ENCODE measurements around the gene DDX31.

The DDX31 gene

GRCh38 chr9:132637801-132638200, 32.0 kb downstream of the DDX31 start:
- Histone ChIP-seq H3K27ac (ENCODE audit: poor library complexity, severe bottlenecking) (no peak overlapping the region), H3K36me3 (ENCODE audit: low read depth) (peaks cover 46% of the 10 kb centered on the region), H3K9me3 (ENCODE audit: severe bottlenecking) (no peaks in the 10 kb centered on the region), H3K4me1 (ENCODE audit: insufficient read depth, poor library complexity, severe bottlenecking) (peaks cover 26% of the 10 kb centered on the region), H3K4me3 (ENCODE audit: severe bottlenecking) (no peak overlapping the region), H3K27me3 (ENCODE audit: insufficient read depth, poor library complexity, severe bottlenecking) (no peaks in the 10 kb centered on the region)
- DNase-seq (ENCODE audit: low spot score) = no peak
- ATAC-seq (ENCODE audit: low read depth) = no peak
- TF ChIP-seq, protein P1, sequence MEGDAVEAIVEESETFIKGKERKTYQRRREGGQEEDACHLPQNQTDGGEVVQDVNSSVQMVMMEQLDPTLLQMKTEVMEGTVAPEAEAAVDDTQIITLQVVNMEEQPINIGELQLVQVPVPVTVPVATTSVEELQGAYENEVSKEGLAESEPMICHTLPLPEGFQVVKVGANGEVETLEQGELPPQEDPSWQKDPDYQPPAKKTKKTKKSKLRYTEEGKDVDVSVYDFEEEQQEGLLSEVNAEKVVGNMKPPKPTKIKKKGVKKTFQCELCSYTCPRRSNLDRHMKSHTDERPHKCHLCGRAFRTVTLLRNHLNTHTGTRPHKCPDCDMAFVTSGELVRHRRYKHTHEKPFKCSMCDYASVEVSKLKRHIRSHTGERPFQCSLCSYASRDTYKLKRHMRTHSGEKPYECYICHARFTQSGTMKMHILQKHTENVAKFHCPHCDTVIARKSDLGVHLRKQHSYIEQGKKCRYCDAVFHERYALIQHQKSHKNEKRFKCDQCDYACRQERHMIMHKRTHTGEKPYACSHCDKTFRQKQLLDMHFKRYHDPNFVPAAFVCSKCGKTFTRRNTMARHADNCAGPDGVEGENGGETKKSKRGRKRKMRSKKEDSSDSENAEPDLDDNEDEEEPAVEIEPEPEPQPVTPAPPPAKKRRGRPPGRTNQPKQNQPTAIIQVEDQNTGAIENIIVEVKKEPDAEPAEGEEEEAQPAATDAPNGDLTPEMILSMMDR (IDR thresholded peaks at IDR 0.05; ENCODE audit: poor library complexity, severe bottlenecking) = no peak

DNA sequence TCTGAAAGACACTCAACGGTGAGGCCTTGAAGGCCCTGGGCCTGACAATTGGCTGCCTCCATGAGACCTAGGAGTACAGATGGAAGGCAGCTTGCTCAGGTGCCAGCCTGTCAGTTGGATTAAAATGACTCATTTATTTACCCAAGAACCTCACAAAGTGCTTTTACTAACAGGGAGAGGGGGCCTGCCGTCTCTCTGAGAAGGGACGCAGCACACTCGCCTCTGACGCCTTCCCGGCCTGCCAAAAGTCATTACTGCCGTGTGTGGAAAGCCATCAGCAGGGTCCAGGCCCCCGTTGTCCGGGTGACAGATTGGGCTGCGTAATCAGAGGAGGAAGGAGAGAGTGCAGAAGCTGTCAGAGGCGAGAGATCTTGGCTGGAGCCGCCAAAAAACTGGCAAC, 32.4 kb downstream of the DDX31 start:
- H3K27me3 ChIP-seq (ENCODE audit: insufficient read depth, poor library complexity, severe bottlenecking) = no peaks in the 10 kb centered on the region
- TF ChIP-seq, protein P1 (IDR thresholded peaks at IDR 0.05; ENCODE audit: poor library complexity, severe bottlenecking) = no peak
- H3K4me3 ChIP-seq (ENCODE audit: severe bottlenecking) = no peak overlapping the region
- peaks cover 30% of the 10 kb centered on the region for H3K4me1 ChIP-seq (ENCODE audit: insufficient read depth, poor library complexity, severe bottlenecking)
- H3K27ac ChIP-seq (ENCODE audit: poor library complexity, severe bottlenecking) = no peak overlapping the region
- ATAC-seq (ENCODE audit: low read depth) (peak; percentile 67), DNase-seq (ENCODE audit: low spot score) (no peak)
- no peaks in the 10 kb centered on the region for H3K9me3 ChIP-seq (ENCODE audit: severe bottlenecking)
- peaks cover 45% of the 10 kb centered on the region for H3K36me3 ChIP-seq (ENCODE audit: low read depth)

- no peak for ATAC-seq (ENCODE audit: low read depth)
- DNase-seq (ENCODE audit: low spot score) = no peak
- H3K27me3 ChIP-seq (ENCODE audit: insufficient read depth, poor library complexity, severe bottlenecking) = no peaks in the 10 kb centered on the region
- H3K4me3 ChIP-seq (ENCODE audit: severe bottlenecking) = no peak overlapping the region
- peaks cover 50% of the 10 kb centered on the region for H3K4me1 ChIP-seq (ENCODE audit: insufficient read depth, poor library complexity, severe bottlenecking)
- no peaks in the 10 kb centered on the region for H3K9me3 ChIP-seq (ENCODE audit: severe bottlenecking)
- H3K27ac ChIP-seq (ENCODE audit: poor library complexity, severe bottlenecking) = no peak overlapping the region
- H3K36me3 ChIP-seq (ENCODE audit: low read depth) = peaks cover 38% of the 10 kb centered on the region
- TF ChIP-seq, protein P1 (IDR thresholded peaks at IDR 0.05; ENCODE audit: poor library complexity, severe bottlenecking) = no peak
Observed at GRCh38 chr9:132634327-132634726, 35.5 kb downstream of the DDX31 start.

DNA sequence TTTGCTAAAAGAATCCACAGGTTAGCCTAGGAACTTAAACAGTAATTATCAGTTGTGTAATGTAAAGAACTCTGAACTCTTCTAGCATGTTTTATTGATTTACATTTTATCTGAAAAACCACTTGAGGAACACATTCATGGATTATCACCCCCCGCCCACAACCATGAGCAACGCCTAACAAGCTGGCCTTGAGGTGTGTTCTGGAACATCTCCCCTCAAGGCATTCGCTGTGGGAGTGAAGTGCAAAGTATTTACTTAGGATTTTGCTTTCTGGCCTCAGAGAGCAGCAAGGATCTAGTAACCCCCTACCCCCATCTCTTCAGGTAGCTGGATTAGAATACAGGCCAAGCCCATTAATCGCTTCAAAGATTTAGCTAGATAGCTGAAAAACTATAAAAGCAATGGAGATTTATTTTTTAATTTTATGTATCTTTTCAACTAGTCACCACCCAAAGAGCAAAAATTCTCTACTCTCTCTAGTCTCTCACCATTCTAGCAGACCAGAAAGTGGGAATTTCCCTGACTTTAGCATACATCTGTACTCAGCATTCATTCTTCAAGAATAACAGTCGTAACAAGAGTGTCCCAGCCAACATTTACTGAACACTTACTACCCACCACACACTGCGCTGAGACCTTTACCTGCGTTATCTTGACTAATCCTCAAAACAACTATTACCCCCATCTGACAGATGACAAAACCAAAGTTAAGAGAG, 37.2 kb downstream of the DDX31 start:
- TF ChIP-seq, protein P1 (IDR thresholded peaks at IDR 0.05; ENCODE audit: poor library complexity, severe bottlenecking) = no peak
- peaks cover 39% of the 10 kb centered on the region for H3K36me3 ChIP-seq (ENCODE audit: low read depth)
- peaks cover 35% of the 10 kb centered on the region for H3K4me1 ChIP-seq (ENCODE audit: insufficient read depth, poor library complexity, severe bottlenecking)
- no peak for DNase-seq (ENCODE audit: low spot score)
- ATAC-seq (ENCODE audit: low read depth) = peak; percentile 11; the same call in 1 of the 3 replicates
- no peaks in the 10 kb centered on the region for H3K9me3 ChIP-seq (ENCODE audit: severe bottlenecking)
- H3K27ac ChIP-seq (ENCODE audit: poor library complexity, severe bottlenecking) = peak overlapping the region; percentile 80
- H3K4me3 ChIP-seq (ENCODE audit: severe bottlenecking) = no peak overlapping the region
- H3K27me3 ChIP-seq (ENCODE audit: insufficient read depth, poor library complexity, severe bottlenecking) = no peaks in the 10 kb centered on the region

- H3K27me3 ChIP-seq (ENCODE audit: insufficient read depth, poor library complexity, severe bottlenecking) = no peaks in the 10 kb centered on the region
- peaks cover 31% of the 10 kb centered on the region for H3K36me3 ChIP-seq (ENCODE audit: low read depth)
- TF ChIP-seq, protein P1 (IDR thresholded peaks at IDR 0.05; ENCODE audit: poor library complexity, severe bottlenecking) = no peak
- H3K4me1 ChIP-seq (ENCODE audit: insufficient read depth, poor library complexity, severe bottlenecking) = peaks cover 28% of the 10 kb centered on the region
- H3K4me3 ChIP-seq (ENCODE audit: severe bottlenecking) = no peak overlapping the region
- H3K27ac ChIP-seq (ENCODE audit: poor library complexity, severe bottlenecking) = peak overlapping the region; percentile 80
- H3K9me3 ChIP-seq (ENCODE audit: severe bottlenecking) = no peaks in the 10 kb centered on the region
- ATAC-seq (ENCODE audit: low read depth) (peak; percentile 11), DNase-seq (ENCODE audit: low spot score) (no peak)
Observed at GRCh38 chr9:132631685-132632084, 38.1 kb downstream of the DDX31 start.

Measured in RWPE2 (cell line).